Aorta (tissue), 5 donors: ENCODE data around the gene RNF169. TPM values are rescaled to one million over a fixed set of nuclear protein-coding genes. Genes with fewer than 3 reads are reported as not detected.
"Not testable (repeated sequence)": the region's sequence is repeated elsewhere in the genome, so short reads cannot be mapped to it uniquely, and the experiment has no call there.

Experiments
- ATAC-seq: fragments of 200-7000 bp; cut with Tn5 transposase; one replicate; pipeline ENCODE4 v1.9.1; 2022; ENCODE audit warnings: moderate library complexity; ENCODE audit not compliant: low FRiP score
- DNase-seq, 2 donors: peaks; one replicate each; pipeline ENCODE4 v3.0.0-alpha.2; 2020
- H3K27ac ChIP-seq, 2 donors: one replicate each; pipeline ENCODE4 v1.5.1; 2013; ENCODE audit warnings: low read length in 2 of 2, mild to moderate bottlenecking in 2 of 2, moderate library complexity in 2 of 2, control low read depth in 1 of 2, inconsistent platforms in 1 of 2, low read depth in 1 of 2
- H3K27me3 ChIP-seq, 2 donors: one replicate each; pipeline ENCODE4 v1.6.1; 2013; ENCODE audit warnings: control low read depth in 1 of 2, low read length in 1 of 2, mild to moderate bottlenecking in 1 of 2, moderate library complexity in 1 of 2; ENCODE audit not compliant: insufficient read depth in 2 of 2, control insufficient read depth in 1 of 2
- H3K36me3 ChIP-seq, 2 donors: one replicate each; pipeline ENCODE4 v1.6.1; 2013; ENCODE audit warnings: control low read depth in 1 of 2, low read length in 1 of 2, mild to moderate bottlenecking in 1 of 2; ENCODE audit not compliant: insufficient read depth in 2 of 2, control insufficient read depth in 1 of 2
- H3K4me1 ChIP-seq, 2 donors: one replicate each; pipeline ENCODE4 v1.6.1; 2013; ENCODE audit warnings: low read length in 2 of 2, control low read depth in 1 of 2, mild to moderate bottlenecking in 1 of 2, moderate library complexity in 1 of 2; ENCODE audit not compliant: insufficient read depth in 2 of 2, control insufficient read depth in 1 of 2
- H3K4me3 ChIP-seq, 2 donors: one replicate each; pipeline ENCODE4 v1.5.1; 2013; ENCODE audit warnings: low read length in 2 of 2, control low read depth in 1 of 2, mild to moderate bottlenecking in 1 of 2
- H3K9me3 ChIP-seq: one replicate; pipeline ENCODE4 v1.6.1; 2013; ENCODE audit warnings: mild to moderate bottlenecking, low read length; ENCODE audit not compliant: control insufficient read depth
- WGBS, 2 donors: extraction: QIAGEN DNeasy Blood & Tissue Kit; methylation state at CpG; one replicate each; pipeline ENCODE4 v1.1.7; 2013; 5-methylcytosine and 5-hydroxymethylcytosine counted together
- intact Hi-C, 2 donors: fragments of 100-400 bp; cut with DNase I; formaldehyde crosslinking; loops; one replicate each; pipeline versions ENCODE4 v1.14.2 to v1.15.0; 2022
- polyA plus RNA-seq, 2 donors: library from polyadenylated mRNA; stranded (reverse); fragments of 200-250 nt; gene quantifications; one replicate each; pipeline ENCODE4 v1.2.3, GENCODE V29; 2013
- total RNA-seq, 2 donors: library from RNA; stranded (reverse); fragmentation: NEBNext Ultra II Directional; extraction: Animal tissue kit (Norgen Biotek cat#: 25700); gene quantifications; one replicate each; pipeline ENCODE4 v1.2.1, GENCODE V29; 2021
- donor health status: healthy with polysubstance abuse.
- donor health status: Bipolar disorder and iron deficiency.
- donor health status: DM: no; HTN: no; CAD: no.
- donor health status: DM: no; HTN: no; CAD: no.
- donor health status: DM: yes; HTN: yes; CAD: no.

RNF169 gene
- total and polyA plus RNA-seq, 4 donors = 2.6 to 23.6 (median 13.1) TPM

GRCh38 chr11:74750598-74750997 lies 1.9 kb downstream of the RNF169 start:
- H3K9me3 ChIP-seq, H3K4me3 ChIP-seq, H3K27ac ChIP-seq, H3K4me1 ChIP-seq, H3K36me3 ChIP-seq, intact Hi-C loops, H3K27me3 ChIP-seq, DNase-seq, ATAC-seq: not testable (repeated sequence)
- 97% methylated on average over 12 to 14 of the region's 14 CpGs for WGBS, 2 donors

GRCh38 chr11:74751303-74751702 lies 2.7 kb downstream of the RNF169 start:
- 80 to 87% methylated on average over 2 of the region's 2 CpGs for WGBS, 2 donors
- ATAC-seq = no peak

GRCh38 chr11:74754507-74755252 lies 6.0 kb downstream of the RNF169 start:
- peaks cover 0 to 1% of the 10 kb centered on the region in 2 donors for H3K4me1 ChIP-seq
- no peak for DNase-seq
- H3K36me3 ChIP-seq = no peaks in the 10 kb centered on the region
- H3K4me3 ChIP-seq = no peak overlapping the region
- no peaks in the 10 kb centered on the region for H3K9me3 ChIP-seq
- no peak overlapping the region for H3K27ac ChIP-seq
- ATAC-seq = no peak
- no peaks in the 10 kb centered on the region for H3K27me3 ChIP-seq
- intact Hi-C loops = no loop called here
- WGBS, 2 donors = 73 to 75% methylated on average over 15 of the region's 15 CpGs

More at GRCh38 chr11:74751303-74751702, 2.7 kb downstream of the RNF169 start:
- Histone ChIP-seq H3K4me3 (no peak overlapping the region), H3K27ac (no peak overlapping the region), H3K36me3 (no peaks in the 10 kb centered on the region), H3K4me1 (peaks cover 0 to 1% of the 10 kb centered on the region in 2 donors), H3K9me3 (no peaks in the 10 kb centered on the region), H3K27me3 (no peaks in the 10 kb centered on the region)
- intact Hi-C loops = no loop called here
- no peak for DNase-seq

- Histone ChIP-seq H3K27me3 (no peaks in the 10 kb centered on the region), H3K4me3 (no peak overlapping the region), H3K36me3 (no peaks in the 10 kb centered on the region), H3K27ac (no peak overlapping the region), H3K4me1 (peaks cover 0 to 1% of the 10 kb centered on the region in 2 donors), H3K9me3 (no peaks in the 10 kb centered on the region)
- intact Hi-C loops = no loop called here
- DNase-seq (no peak), ATAC-seq (no peak)
- 48 to 73% methylated on average over 1 of the region's 1 CpG for WGBS, 2 donors
These were observed 6.8 kb downstream of the RNF169 start for GRCh38 chr11:74755395-74755995.

- H3K27ac ChIP-seq = no peak overlapping the region
- no peaks in the 10 kb centered on the region for H3K27me3 ChIP-seq
- H3K9me3 ChIP-seq = no peaks in the 10 kb centered on the region
- 89 to 91% methylated on average over 1 of the region's 1 CpG for WGBS, 2 donors
- H3K4me1 ChIP-seq = peaks cover 0 to 1% of the 10 kb centered on the region in 2 donors
- no peaks in the 10 kb centered on the region for H3K36me3 ChIP-seq
- ATAC-seq = no peak
- intact Hi-C loops = no loop called here
- no peak for DNase-seq
- H3K4me3 ChIP-seq = no peak overlapping the region
These were observed 7.9 kb downstream of the RNF169 start for GRCh38 chr11:74756571-74756970.

GRCh38 chr11:74766905-74767304 lies 18.3 kb downstream of the RNF169 start:
- Histone ChIP-seq H3K4me1 (peaks cover 0 to 2% of the 10 kb centered on the region in 2 donors), H3K36me3 (no peaks in the 10 kb centered on the region), H3K27ac (no peak overlapping the region), H3K9me3 (no peaks in the 10 kb centered on the region), H3K27me3 (no peaks in the 10 kb centered on the region), H3K4me3 (no peak overlapping the region)
- no peak for ATAC-seq
- WGBS, 2 donors = 92 to 93% methylated on average over 1 of the region's 1 CpG
- intact Hi-C loops = no loop called here
- no peak for DNase-seq

- H3K27ac ChIP-seq, H3K27me3 ChIP-seq, H3K36me3 ChIP-seq, intact Hi-C loops, ATAC-seq, H3K9me3 ChIP-seq, DNase-seq, H3K4me3 ChIP-seq, H3K4me1 ChIP-seq: not testable (repeated sequence)
- 96 to 98% methylated on average over 9 of the region's 9 CpGs for WGBS, 2 donors
These were observed 19.6 kb downstream of the RNF169 start for GRCh38 chr11:74768172-74768651.

GRCh38 chr11:74769055-74769707 lies 20.5 kb downstream of the RNF169 start:
- no peak for ATAC-seq
- Histone ChIP-seq H3K9me3 (no peaks in the 10 kb centered on the region), H3K36me3 (no peaks in the 10 kb centered on the region), H3K27me3 (no peaks in the 10 kb centered on the region), H3K27ac (no peak overlapping the region), H3K4me3 (no peak overlapping the region), H3K4me1 (peaks cover 0 to 2% of the 10 kb centered on the region in 2 donors)
- 81 to 82% methylated on average over 2 of the region's 2 CpGs for WGBS, 2 donors
- DNase-seq = no peak
- intact Hi-C loops = no loop called here
